ENCODE results near the gene GTF2IRD1.
A peak's percentile ranks its signal among the peaks of the same experiment; 100 is the strongest.

Gene GTF2IRD1

GRCh38 chr7:74615933-74616780 lies 162.5 kb downstream of the GTF2IRD1 start:
- no peak for TF ChIP-seq CTCF (IDR thresholded peaks at IDR 0.05)

- TF ChIP-seq CTCF (IDR thresholded peaks at IDR 0.05) = no peak
Observed at GRCh38 chr7:74617180-74617744, 163.6 kb downstream of the GTF2IRD1 start.

GRCh38 chr7:74619235-74619860 lies 165.6 kb downstream of the GTF2IRD1 start:
- TF ChIP-seq CTCF (IDR thresholded peaks at IDR 0.05) = no peak

DNA sequence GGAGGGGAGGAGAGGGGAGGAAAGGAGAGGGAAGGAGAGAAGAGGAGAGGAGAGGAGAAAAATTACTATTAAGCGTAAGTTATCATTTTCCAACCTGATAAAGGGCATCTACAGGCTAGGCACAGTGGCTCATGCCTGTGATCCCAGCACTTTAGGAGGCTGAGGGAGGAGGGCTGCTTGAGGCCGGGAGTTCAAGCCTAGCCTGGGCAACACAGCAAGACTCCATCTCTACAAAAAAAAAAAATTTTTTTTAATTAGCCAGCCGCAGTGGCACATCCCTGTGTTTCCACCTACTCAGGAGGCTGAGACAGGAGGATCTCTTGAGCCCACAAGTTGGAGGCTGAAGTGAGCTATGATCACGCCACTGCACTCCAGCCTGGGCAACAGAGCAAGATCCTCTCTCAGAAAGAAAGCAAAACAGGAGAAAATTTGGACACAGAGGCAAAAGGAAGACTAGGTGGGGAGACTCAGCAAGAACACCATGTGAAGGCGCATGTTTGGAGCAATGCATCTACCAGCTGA lies 168.6 kb downstream of the GTF2IRD1 start:
- no peak for TF ChIP-seq CTCF (IDR thresholded peaks at IDR 0.05)

DNA sequence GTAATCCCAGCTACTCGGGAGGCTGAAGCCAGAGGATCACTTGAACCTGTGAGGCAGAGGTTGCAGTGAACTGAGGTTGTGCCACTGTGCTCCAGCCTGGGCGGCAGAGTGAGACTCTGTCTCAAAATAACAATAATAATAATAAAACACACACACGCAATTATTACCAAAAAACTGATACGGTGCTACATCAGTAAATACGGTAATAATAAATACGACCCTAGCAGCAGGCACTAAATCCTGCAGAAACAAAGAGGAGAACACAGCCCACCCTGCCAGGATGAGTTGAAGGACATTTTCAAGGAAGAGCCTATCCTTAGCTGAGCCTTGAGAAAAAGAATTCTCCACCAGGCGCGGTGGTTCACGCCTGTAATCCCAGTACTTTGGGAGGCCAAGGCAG lies 169.4 kb downstream of the GTF2IRD1 start:
- no peak for TF ChIP-seq CTCF (IDR thresholded peaks at IDR 0.05)

GRCh38 chr7:74625446-74625845 lies 171.7 kb downstream of the GTF2IRD1 start:
- 0 out of 2 replicates have a peak, but pooled peaks have one; percentile 23 for TF ChIP-seq CTCF (IDR thresholded peaks at IDR 0.05)

DNA sequence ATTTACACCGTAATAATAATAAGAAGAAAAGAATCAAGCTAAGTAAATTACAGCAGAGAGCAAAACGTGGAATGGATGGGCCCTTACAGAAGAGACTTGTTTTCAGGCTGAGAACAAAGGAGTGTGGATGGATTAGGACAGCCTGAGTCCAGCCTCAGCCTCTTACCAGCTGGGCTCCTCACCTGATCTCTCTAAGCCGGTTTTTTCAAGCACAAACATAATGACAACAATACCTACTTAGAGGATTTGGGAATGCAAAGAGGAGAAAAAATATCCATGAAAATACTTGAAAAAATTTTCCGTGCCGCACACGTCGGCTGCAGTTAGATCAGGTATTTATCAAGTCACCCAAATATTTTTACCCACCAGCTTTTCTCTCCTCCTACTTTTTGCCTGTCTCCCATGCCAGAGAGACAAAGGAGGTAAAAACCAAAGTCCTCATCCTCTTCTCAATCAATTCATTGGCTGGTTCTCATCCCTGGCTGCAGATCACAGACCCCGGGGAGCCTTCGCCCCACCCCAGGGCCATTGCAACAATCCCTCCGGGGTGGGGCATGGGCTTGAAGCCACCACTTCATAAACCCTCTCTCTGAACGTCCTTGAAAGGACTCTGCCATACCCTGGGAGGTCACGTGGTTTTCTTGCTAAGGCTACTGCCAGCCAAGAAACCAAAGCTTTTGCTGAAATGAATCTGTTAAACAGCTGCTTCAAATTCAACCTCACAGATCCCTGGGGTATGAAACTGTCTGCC lies 174.1 kb downstream of the GTF2IRD1 start:
- TF ChIP-seq CTCF (IDR thresholded peaks at IDR 0.05) = no peak

All from LNCAP (cell line).